H9 (cell line): ENCODE data around the gene CD163L1. TPM values are rescaled to one million over a fixed set of nuclear protein-coding genes. Genes with fewer than 3 reads are reported as not detected.

Experiments
- DNase-seq: peaks from one replicate; pipeline ENCODE4 v3.0.0-alpha.2; 2017
- H2AFZ ChIP-seq: one replicate; pipeline ENCODE4 v1.6.1; 2013; ENCODE audit warnings: mild to moderate bottlenecking, low read length, control low read depth, moderate library complexity
- H2AK5ac ChIP-seq: 2 replicates; pipeline ENCODE4 v1.6.1; 2013; ENCODE audit warnings: low read length, control low read depth, mixed read lengths; ENCODE audit not compliant: insufficient read length
- H2BK120ac ChIP-seq: one replicate; pipeline ENCODE4 v1.6.1; 2013; ENCODE audit warnings: low read depth, mild to moderate bottlenecking, low read length, control low read depth, inconsistent platforms; ENCODE audit not compliant: poor library complexity, severe bottlenecking
- H2BK12ac ChIP-seq: 2 replicates; pipeline ENCODE4 v1.6.1; 2013; ENCODE audit warnings: low read length, control low read depth, mixed read lengths, low read depth; ENCODE audit not compliant: insufficient read length
- H2BK15ac ChIP-seq: 2 replicates; pipeline ENCODE4 v1.6.1; 2013; ENCODE audit warnings: low read depth, low read length, control low read depth
- H2BK20ac ChIP-seq: one replicate; pipeline ENCODE4 v1.6.1; 2013; ENCODE audit warnings: low read depth, mild to moderate bottlenecking, low read length, control low read depth, inconsistent platforms; ENCODE audit not compliant: poor library complexity, severe bottlenecking
- H2BK5ac ChIP-seq: 2 replicates; pipeline ENCODE4 v1.6.1; 2013; ENCODE audit warnings: low read length, control low read depth, mixed read lengths; ENCODE audit not compliant: insufficient read length
- H3K14ac ChIP-seq: 2 replicates; pipeline ENCODE4 v1.6.1; 2013; ENCODE audit warnings: low read length, control low read depth; ENCODE audit not compliant: insufficient read depth
- H3K18ac ChIP-seq: 2 replicates; pipeline ENCODE4 v1.6.1; 2013; ENCODE audit warnings: low read depth, mild to moderate bottlenecking, mixed read lengths, low read length, control low read depth; ENCODE audit not compliant: insufficient read length
- H3K23ac ChIP-seq: 2 replicates; pipeline ENCODE4 v1.6.1; 2013; ENCODE audit warnings: low read length, control low read depth, mixed read lengths, low read depth; ENCODE audit not compliant: insufficient read length
- H3K23me2 ChIP-seq: 2 replicates; pipeline ENCODE4 v1.6.1; 2013; ENCODE audit warnings: low read depth, mild to moderate bottlenecking, mixed read lengths, low read length, control low read depth; ENCODE audit not compliant: insufficient read length, poor library complexity, severe bottlenecking
- H3K27ac ChIP-seq: 2 replicates; pipeline ENCODE4 v1.5.1; 2013; ENCODE audit warnings: low read length, control low read depth, mixed read lengths, low read depth; ENCODE audit not compliant: insufficient read length
- H3K27me3 ChIP-seq: 2 replicates; pipeline ENCODE4 v1.6.1; 2013; ENCODE audit warnings: low read length, control low read depth, inconsistent platforms; ENCODE audit not compliant: insufficient read depth
- H3K4ac ChIP-seq: 2 replicates; pipeline ENCODE4 v1.6.1; 2013; ENCODE audit warnings: low read depth, mild to moderate bottlenecking, control low read depth, inconsistent platforms, low read length, moderate library complexity
- H3K4me1 ChIP-seq: 2 replicates; pipeline ENCODE4 v1.6.1; 2013; ENCODE audit warnings: low read length, control low read depth, inconsistent platforms; ENCODE audit not compliant: insufficient read depth
- H3K4me2 ChIP-seq: 2 replicates; pipeline ENCODE4 v1.6.1; 2013; ENCODE audit warnings: low read length, control low read depth, mixed read lengths; ENCODE audit not compliant: insufficient read length, insufficient read depth
- H3K56ac ChIP-seq: 2 replicates; pipeline ENCODE4 v1.6.1; 2013; ENCODE audit warnings: low read depth, mild to moderate bottlenecking, mixed read lengths, low read length, control low read depth; ENCODE audit not compliant: insufficient read length
- H3K79me1 ChIP-seq: 2 replicates; pipeline ENCODE4 v1.6.1; 2013; ENCODE audit warnings: low read depth, mild to moderate bottlenecking, moderate library complexity, low read length, control low read depth, inconsistent platforms; ENCODE audit not compliant: insufficient read depth, poor library complexity, severe bottlenecking
- H3K79me2 ChIP-seq: 2 replicates; pipeline ENCODE4 v1.6.1; 2013; ENCODE audit warnings: low read length, control low read depth, inconsistent platforms; ENCODE audit not compliant: insufficient read depth
- H3K9ac ChIP-seq: 2 replicates; pipeline ENCODE4 v1.6.1; 2013; ENCODE audit warnings: low read length, control low read depth, mixed read lengths; ENCODE audit not compliant: insufficient read length; ENCODE audit errors: extremely low read depth
- H3K9me3 ChIP-seq: one replicate; pipeline ENCODE4 v1.6.1; 2013; ENCODE audit warnings: low read depth, low read length, inconsistent platforms; ENCODE audit not compliant: control insufficient read depth
- H3T11ph ChIP-seq: one replicate; pipeline ENCODE4 v1.6.1; 2013; ENCODE audit warnings: mild to moderate bottlenecking, low read length, control low read depth, inconsistent platforms
- H4K20me1 ChIP-seq: one replicate; pipeline ENCODE4 v1.6.1; 2013; ENCODE audit not compliant: control insufficient read depth, insufficient read length, insufficient read depth
- H4K5ac ChIP-seq: 2 replicates; pipeline ENCODE4 v1.6.1; 2013; ENCODE audit warnings: low read depth, mild to moderate bottlenecking, mixed read lengths, low read length, control low read depth; ENCODE audit not compliant: insufficient read length
- H4K8ac ChIP-seq: replicated peaks from 2 replicates; pipeline ENCODE4 v1.6.1; 2013; ENCODE audit warnings: low read length, control low read depth, mixed read lengths, low read depth; ENCODE audit not compliant: insufficient read length
- H4K91ac ChIP-seq: 2 replicates; pipeline ENCODE4 v1.6.1; 2013; ENCODE audit warnings: low read depth, mild to moderate bottlenecking, moderate library complexity, mixed read lengths, low read length, control low read depth; ENCODE audit not compliant: insufficient read length
- H3K27ac Mint-ChIP-seq, 3 experiments: 2 replicates in 2 of 3; 3 replicates in 1 of 3; pipeline ENCODE4 v1.8.0; 2020 to 2021; ENCODE audit warnings: mixed read lengths in 3 of 3, mild to moderate bottlenecking in 1 of 3, moderate library complexity in 1 of 3
- H3K27me3 Mint-ChIP-seq: 2 replicates; pipeline ENCODE4 v1.8.0; 2021; ENCODE audit warnings: low read depth, mild to moderate bottlenecking, moderate library complexity, mixed read lengths
- H3K36me3 Mint-ChIP-seq, 3 experiments: 2 replicates in 2 of 3; 3 replicates in 1 of 3; pipeline ENCODE4 v1.8.0; 2020 to 2021; ENCODE audit warnings: low read depth in 3 of 3, mixed read lengths in 3 of 3; ENCODE audit not compliant: insufficient read depth in 1 of 3
- H3K4me1 Mint-ChIP-seq, 2 experiments: 2 replicates each; pipeline ENCODE4 v1.8.0; 2020; ENCODE audit warnings: mixed read lengths in 2 of 2
- H3K4me3 Mint-ChIP-seq, 2 experiments: 2 replicates in 1 of 2; 3 replicates in 1 of 2; pipeline ENCODE4 v1.8.0; 2020 to 2021; ENCODE audit warnings: mild to moderate bottlenecking in 2 of 2, mixed read lengths in 2 of 2, moderate library complexity in 1 of 2
- H3K9me3 Mint-ChIP-seq, 2 experiments: 2 replicates in 1 of 2; 3 replicates in 1 of 2; pipeline ENCODE4 v1.8.0; 2020; ENCODE audit warnings: mild to moderate bottlenecking in 2 of 2, mixed read lengths in 2 of 2, moderate library complexity in 1 of 2
- CTCF ChIP-seq: fragments of 200-600 bp; sonication (generic); conservative IDR thresholded peaks from 3 replicates; pipeline ENCODE4 v1.8.0; 2021; ENCODE audit warnings: antibody characterized with exemption, mild to moderate bottlenecking
- WGBS: extraction: QIAGEN DNeasy Blood & Tissue Kit; methylation state at CpG from one replicate; pipeline ENCODE4 v1.1.7; 2013; ENCODE audit warnings: missing lambda C conversion rate, low lambda C conversion rate, mixed read lengths; ENCODE audit not compliant: insufficient read length; ENCODE audit errors: extremely low coverage; 5-methylcytosine and 5-hydroxymethylcytosine counted together
- total RNA-seq: library from RNA; stranded (reverse); gene quantifications from 2 replicates; pipeline ENCODE4 v1.2.1, GENCODE V29; 2021

Gene CD163L1
- total RNA-seq, 1 experiment from 2014 or later: 0.39 TPM

- Histone ChIP-seq H2BK20ac (no peak overlapping the region), H3K56ac (no peak overlapping the region), H3K79me2 (no peaks in the 10 kb centered on the region), H2BK12ac (no peak overlapping the region), H3K4me2 (no peak overlapping the region), H3K23me2 (no peaks in the 10 kb centered on the region), H3K23ac (no peak overlapping the region), H3K4me1 (no peaks in the 10 kb centered on the region), H3K14ac (no peak overlapping the region; the same call in 1 of the 2 replicates), H2BK15ac (no peak overlapping the region), H3K79me1 (no peaks in the 10 kb centered on the region), H3K9ac (no peak overlapping the region), H2BK5ac (no peak overlapping the region), H3K9me3 (no peaks in the 10 kb centered on the region), H4K5ac (no peak overlapping the region), H3K18ac (no peak overlapping the region), H2AK5ac (no peak overlapping the region), H2BK120ac (no peak overlapping the region), H2AFZ (no peak overlapping the region), H3T11ph (no peak overlapping the region), H3K4ac (no peak overlapping the region), H4K8ac (no peak overlapping the region), H4K91ac (no peak overlapping the region), H4K20me1 (no peaks in the 10 kb centered on the region), H3K27me3 (no peaks in the 10 kb centered on the region), H3K27ac (no peak overlapping the region)
- Mint-ChIP-seq H3K4me3 (no peak overlapping the region), H3K36me3 (no peaks in the 10 kb centered on the region; a peak in 1 of 7 replicates), H3K27me3 (peaks cover 5% of the 10 kb centered on the region; the same call in 1 of the 2 replicates), H3K9me3 (no peaks in the 10 kb centered on the region), H3K27ac (no peak overlapping the region), H3K4me1 (no peaks in the 10 kb centered on the region)
- WGBS: no CpG with 5 or more reads among the region's 6 CpGs
- DNase-seq: no peak
- no peak for TF ChIP-seq CTCF
Observed at GRCh38 chr12:7486512-7486911, 42.6 kb upstream of the CD163L1 start.
